HepG2 (cell line): Measurements from ENCODE around the gene MAT2A. TPM values are rescaled to one million over a fixed set of nuclear protein-coding genes. Genes with fewer than 3 reads are reported as not detected.

Experiments used
- AKNA ChIP-seq: sonication (generic); formaldehyde crosslinking; IDR thresholded peaks from 2 replicates; pipeline ENCODE4 v1.4.0; 2020; ENCODE audit warnings: missing genetic modification reagents, borderline replicate concordance
- DNMT3B ChIP-seq: conservative IDR thresholded peaks from 2 replicates; pipeline ENCODE4 v1.6.1; 2016; ENCODE audit warnings: missing biosample characterization, control low read depth
- EHMT2 ChIP-seq: fragments of 200-600 bp; sonication (generic); IDR thresholded peaks from 2 replicates; pipeline ENCODE4 v1.7.0; 2017; ENCODE audit warnings: antibody characterized with exemption, low read depth, low read length, borderline replicate concordance
- ELK4 ChIP-seq: sonication (generic); formaldehyde crosslinking; IDR thresholded peaks from 2 replicates; pipeline ENCODE4 v1.9.0; 2021; ENCODE audit warnings: missing genetic modification reagents, borderline replicate concordance
- FOSL1 ChIP-seq: sonication (generic); formaldehyde crosslinking; IDR thresholded peaks from 2 replicates; pipeline ENCODE4 v1.9.0; 2021; ENCODE audit warnings: missing genetic modification reagents, borderline replicate concordance
- GTF2F1 ChIP-seq: fragments of 150-350 bp; IDR thresholded peaks from 2 replicates; pipeline ENCODE4 v1.6.1; 2014; ENCODE audit warnings: low read length
- NKX3-1 ChIP-seq: sonication (generic); formaldehyde crosslinking; IDR thresholded peaks from 2 replicates; pipeline ENCODE4 v1.5.0; 2020; ENCODE audit warnings: missing genetic modification reagents
- POLR2A ChIP-seq, 2 experiments: IDR thresholded peaks; 2 replicates each; pipeline ENCODE4 v1.6.1; 2011; ENCODE audit warnings: low read depth in 2 of 2, low read length in 2 of 2, mild to moderate bottlenecking in 1 of 2, moderate library complexity in 1 of 2; ENCODE audit not compliant: insufficient read depth in 1 of 2
- RBM22 ChIP-seq: fragments of 200-400 bp; formaldehyde crosslinking; optimal IDR thresholded peaks from 2 replicates; pipeline ENCODE3; 2017; ENCODE audit warnings: mild to moderate bottlenecking, low read length, moderate library complexity
- RNF2 ChIP-seq: fragments of 450-650 bp; conservative IDR thresholded peaks from 2 replicates; pipeline ENCODE4 v1.6.1; 2016; ENCODE audit warnings: low read depth
- SIX1 ChIP-seq: sonication (generic); formaldehyde crosslinking; IDR thresholded peaks from 2 replicates; pipeline ENCODE4 v1.4.0; 2020; ENCODE audit warnings: missing genetic modification reagents, borderline replicate concordance
- SMARCC2 ChIP-seq: fragments of 450-650 bp; IDR thresholded peaks from 2 replicates; pipeline ENCODE4 v1.6.1; 2017; ENCODE audit warnings: antibody characterized with exemption, mild to moderate bottlenecking
- SRSF1 ChIP-seq: fragments of 200-400 bp; formaldehyde crosslinking; optimal IDR thresholded peaks from 2 replicates; pipeline ENCODE3; 2017; ENCODE audit warnings: mild to moderate bottlenecking, low read depth, low read length, moderate library complexity
- TBL1XR1 ChIP-seq: fragments of 150-350 bp; IDR thresholded peaks from 2 replicates; pipeline ENCODE4 v1.6.1; 2014; ENCODE audit warnings: borderline replicate concordance, low read length; ENCODE audit not compliant: partially characterized antibody
- ZBTB10 ChIP-seq: sonication (generic); formaldehyde crosslinking; IDR thresholded peaks from 2 replicates; pipeline ENCODE4 v1.4.0; 2020; ENCODE audit warnings: missing genetic modification reagents, borderline replicate concordance
- ZNF264 ChIP-seq: sonication (generic); formaldehyde crosslinking; IDR thresholded peaks from 2 replicates; pipeline ENCODE4 v1.4.0; 2020; ENCODE audit warnings: missing genetic modification reagents
- ZNF274 ChIP-seq: sonication (generic); formaldehyde crosslinking; IDR thresholded peaks from 2 replicates; pipeline ENCODE4 v1.5.1; 2020; ENCODE audit warnings: mild to moderate bottlenecking, missing genetic modification reagents
- ZNF275 ChIP-seq: sonication (generic); formaldehyde crosslinking; IDR thresholded peaks from 2 replicates; pipeline ENCODE4 v1.8.0; 2022; ENCODE audit warnings: missing genetic modification reagents, mild to moderate bottlenecking, inconsistent platforms, borderline replicate concordance
- ZNF616 ChIP-seq: sonication (generic); formaldehyde crosslinking; IDR thresholded peaks from 2 replicates; pipeline ENCODE4 v1.5.0; 2020; ENCODE audit warnings: low read depth, mild to moderate bottlenecking, missing genetic modification reagents
- polyA plus RNA-seq, 8 experiments: library from polyadenylated mRNA; depleted of rRNA in 3 of 8; stranded (reverse) in 7 of 8; unstranded in 1 of 8; fragments of >200 nt; fragmentation: Illumina TruSeq in 4 of 8; extraction: Trizol in 4 of 8; gene quantifications; 2 replicates each; pipeline versions ENCODE4 v1.2.1 to v1.2.3, GENCODE V29; 2011 to 2016; ENCODE audit warnings: low read depth in 4 of 8, missing spikeins in 1 of 8, mixed read lengths in 1 of 8; ENCODE audit not compliant: insufficient read depth in 1 of 8
- total RNA-seq, 5 experiments: library from RNA; depleted of rRNA; stranded (reverse); fragments of >200 nt; fragmentation: Illumina TruSeq; extraction: Trizol; gene quantifications; 2 replicates each; pipeline ENCODE4 v1.2.3, GENCODE V29; 2016; ENCODE audit warnings: low read depth in 1 of 5

The MAT2A gene
- total and polyA plus RNA-seq, 2 of the 13 experiments (the other 11 are each of a cell fraction or from before 2014, with no cell fraction given), result 155 to 331 TPM

GRCh38 chr2:85584857-85585780 is 46.2 kb downstream of the MAT2A start (continued):
- peak; percentile 7 for TF ChIP-seq NKX3-1 (CRISPR knock-in tag)
- peak; percentile 29; the same call in 1 of the 2 replicates for TF ChIP-seq ZNF616 (CRISPR knock-in tag)
- TF ChIP-seq ZNF275 (CRISPR knock-in tag), result 0 out of 2 replicates have a peak, but pooled peaks have one; percentile 1
- TF ChIP-seq GTF2F1, result no peak
- no peak; the same call in 1 of the 2 replicates for TF ChIP-seq RNF2
- peak; percentile 92 for TF ChIP-seq FOSL1 (CRISPR knock-in tag)
- TF ChIP-seq SRSF1, result no peak
- TF ChIP-seq SMARCC2, result 0 out of 2 replicates have a peak, but pooled peaks have one; percentile 33
- no peak for TF ChIP-seq AKNA (CRISPR knock-in tag)
- no peak for TF ChIP-seq SIX1 (CRISPR knock-in tag)
- peak; percentile 31; the same call in 1 of the 2 replicates for TF ChIP-seq EHMT2
- TF ChIP-seq ZNF264 (CRISPR knock-in tag), result peak; percentile 13; the same call in 1 of the 2 replicates
- peak; percentile 59 to 70; a peak in 3 of 4 replicates for TF ChIP-seq POLR2A (IDR thresholded peaks at IDR 0.05; ENCODE audit: insufficient read depth in 1 of 2, low read depth in 2 of 2, low read length in 2 of 2)
- TF ChIP-seq ZNF274 (CRISPR knock-in tag), result peak; percentile 40; the same call in 1 of the 2 replicates
- no peak for TF ChIP-seq ZBTB10 (CRISPR knock-in tag)
- no peak for TF ChIP-seq DNMT3B (CRISPR knock-in tag)
- no peak for TF ChIP-seq ELK4 (CRISPR knock-in tag)
- TF ChIP-seq TBL1XR1, result peak; percentile 72
- TF ChIP-seq RBM22, result peak; percentile 12
